Glomerular visceral epithelial cell (primary cell): Measurements from ENCODE around the gene NELL1.

Experiments
- DNase-seq: peaks from one replicate; pipeline ENCODE4 v3.0.0-alpha.2; 2016; ENCODE audit errors: extremely low spot score

Gene NELL1

GRCh38 chr11:20964985-20965384, 295.6 kb downstream of the NELL1 start:
- DNase-seq = no peak

- DNase-seq = no peak
Observed at GRCh38 chr11:20966489-20966888, 297.1 kb downstream of the NELL1 start.

- DNase-seq = no peak
Observed at GRCh38 chr11:20973940-20974559, 304.7 kb downstream of the NELL1 start.

- DNase-seq = no peak
Observed at GRCh38 chr11:20980736-20981135, 311.4 kb downstream of the NELL1 start.

- no peak for DNase-seq
Observed at GRCh38 chr11:20990447-20990846, 321.1 kb downstream of the NELL1 start.

- no peak for DNase-seq
Observed at GRCh38 chr11:20991471-20991870, 322.1 kb downstream of the NELL1 start.

GRCh38 chr11:21007297-21007696, 337.9 kb downstream of the NELL1 start:
- no peak for DNase-seq

GRCh38 chr11:21018248-21018647, 348.9 kb downstream of the NELL1 start:
- DNase-seq = no peak

- DNase-seq = no peak
Observed at GRCh38 chr11:21026685-21027084, 357.3 kb downstream of the NELL1 start.

- no peak for DNase-seq
Observed at GRCh38 chr11:21037850-21038249, 368.5 kb downstream of the NELL1 start.

GRCh38 chr11:21038801-21039200, 369.4 kb downstream of the NELL1 start:
- DNase-seq = no peak

- DNase-seq = no peak
Observed at GRCh38 chr11:21040630-21041029, 371.2 kb downstream of the NELL1 start.

- DNase-seq = no peak
Observed at GRCh38 chr11:21048626-21049025, 379.2 kb downstream of the NELL1 start.

GRCh38 chr11:21053466-21053865, 384.1 kb downstream of the NELL1 start:
- DNase-seq = no peak

GRCh38 chr11:21056644-21057043, 387.3 kb downstream of the NELL1 start:
- no peak for DNase-seq

GRCh38 chr11:21059879-21060278, 390.5 kb downstream of the NELL1 start:
- DNase-seq = no peak

GRCh38 chr11:21066030-21066429, 396.6 kb downstream of the NELL1 start:
- no peak for DNase-seq

- DNase-seq = no peak
Observed at GRCh38 chr11:21068886-21069285, 399.5 kb downstream of the NELL1 start.

- DNase-seq = no peak
Observed at GRCh38 chr11:21069909-21070308, 400.5 kb downstream of the NELL1 start.

GRCh38 chr11:21072558-21072957, 403.2 kb downstream of the NELL1 start:
- DNase-seq = no peak

GRCh38 chr11:21082853-21083252, 413.5 kb downstream of the NELL1 start:
- DNase-seq = no peak

- DNase-seq = no peak
Observed at GRCh38 chr11:21088930-21089329, 419.5 kb downstream of the NELL1 start.

- no peak for DNase-seq
Observed at GRCh38 chr11:21104641-21105040, 435.3 kb downstream of the NELL1 start.

GRCh38 chr11:21105196-21105917, 436.0 kb downstream of the NELL1 start:
- no peak for DNase-seq
